NCI-H128 (cell line): ENCODE measurements around the gene PLXND1.
A peak's percentile ranks its signal among the peaks of the same experiment; 100 is the strongest.
"Not testable (repeated sequence)": the region's sequence is repeated elsewhere in the genome, so short reads cannot be mapped to it uniquely, and the experiment has no call there.

Source experiments
- DNase-seq: peaks from one replicate; lab custom pipeline; 2025; ENCODE audit not compliant: unreplicated experiment; lab: John Stamatoyannopoulos, UW

PLXND1 gene, protein sequence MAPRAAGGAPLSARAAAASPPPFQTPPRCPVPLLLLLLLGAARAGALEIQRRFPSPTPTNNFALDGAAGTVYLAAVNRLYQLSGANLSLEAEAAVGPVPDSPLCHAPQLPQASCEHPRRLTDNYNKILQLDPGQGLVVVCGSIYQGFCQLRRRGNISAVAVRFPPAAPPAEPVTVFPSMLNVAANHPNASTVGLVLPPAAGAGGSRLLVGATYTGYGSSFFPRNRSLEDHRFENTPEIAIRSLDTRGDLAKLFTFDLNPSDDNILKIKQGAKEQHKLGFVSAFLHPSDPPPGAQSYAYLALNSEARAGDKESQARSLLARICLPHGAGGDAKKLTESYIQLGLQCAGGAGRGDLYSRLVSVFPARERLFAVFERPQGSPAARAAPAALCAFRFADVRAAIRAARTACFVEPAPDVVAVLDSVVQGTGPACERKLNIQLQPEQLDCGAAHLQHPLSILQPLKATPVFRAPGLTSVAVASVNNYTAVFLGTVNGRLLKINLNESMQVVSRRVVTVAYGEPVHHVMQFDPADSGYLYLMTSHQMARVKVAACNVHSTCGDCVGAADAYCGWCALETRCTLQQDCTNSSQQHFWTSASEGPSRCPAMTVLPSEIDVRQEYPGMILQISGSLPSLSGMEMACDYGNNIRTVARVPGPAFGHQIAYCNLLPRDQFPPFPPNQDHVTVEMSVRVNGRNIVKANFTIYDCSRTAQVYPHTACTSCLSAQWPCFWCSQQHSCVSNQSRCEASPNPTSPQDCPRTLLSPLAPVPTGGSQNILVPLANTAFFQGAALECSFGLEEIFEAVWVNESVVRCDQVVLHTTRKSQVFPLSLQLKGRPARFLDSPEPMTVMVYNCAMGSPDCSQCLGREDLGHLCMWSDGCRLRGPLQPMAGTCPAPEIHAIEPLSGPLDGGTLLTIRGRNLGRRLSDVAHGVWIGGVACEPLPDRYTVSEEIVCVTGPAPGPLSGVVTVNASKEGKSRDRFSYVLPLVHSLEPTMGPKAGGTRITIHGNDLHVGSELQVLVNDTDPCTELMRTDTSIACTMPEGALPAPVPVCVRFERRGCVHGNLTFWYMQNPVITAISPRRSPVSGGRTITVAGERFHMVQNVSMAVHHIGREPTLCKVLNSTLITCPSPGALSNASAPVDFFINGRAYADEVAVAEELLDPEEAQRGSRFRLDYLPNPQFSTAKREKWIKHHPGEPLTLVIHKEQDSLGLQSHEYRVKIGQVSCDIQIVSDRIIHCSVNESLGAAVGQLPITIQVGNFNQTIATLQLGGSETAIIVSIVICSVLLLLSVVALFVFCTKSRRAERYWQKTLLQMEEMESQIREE (N-terminal part only)

DNA sequence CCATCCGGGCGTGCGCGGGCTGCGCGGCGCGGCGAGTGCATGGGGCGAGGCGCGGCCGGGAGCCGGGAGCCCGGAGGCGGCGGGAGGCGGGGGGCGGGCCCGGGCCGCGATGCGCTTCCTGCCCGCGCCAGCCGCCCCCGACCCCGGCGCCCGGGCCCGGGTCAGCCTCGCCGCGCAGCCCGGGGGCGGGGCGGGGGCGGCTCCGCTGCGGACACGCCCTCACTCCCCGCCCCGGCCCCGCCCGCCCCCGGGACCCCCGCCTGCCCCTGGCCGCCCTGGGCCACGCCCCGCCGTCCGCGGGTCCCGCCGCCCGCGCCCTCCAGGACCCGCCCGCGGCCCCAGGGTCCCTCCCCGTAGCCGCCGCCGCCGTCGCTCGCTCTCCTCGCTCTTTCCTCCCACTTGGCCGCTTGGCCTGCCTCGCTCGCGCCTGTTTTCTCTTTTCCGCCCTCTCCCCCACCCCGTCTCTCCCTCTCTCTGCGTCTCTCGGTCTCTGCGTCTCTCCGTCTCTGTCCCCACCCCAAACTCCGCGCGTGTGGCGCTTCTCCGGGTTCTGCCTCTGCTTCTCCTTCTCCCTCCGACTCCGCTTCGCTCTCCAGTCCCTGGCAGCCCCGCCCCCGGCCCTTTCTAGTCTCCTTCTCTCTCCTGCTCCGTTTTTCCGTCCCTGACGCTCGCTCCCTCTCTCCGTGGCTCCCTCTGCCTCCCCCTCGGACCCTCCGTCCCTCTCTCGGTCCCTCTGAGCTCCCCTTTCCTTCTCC, at the start of gene PLXND1:
TSS of gene PLXND1 (minus strand) at position 41 of the 755 bp plus-strand sequence. CDS start at position 4, 37 bp downstream.
- DNase-seq = no peak

DNA sequence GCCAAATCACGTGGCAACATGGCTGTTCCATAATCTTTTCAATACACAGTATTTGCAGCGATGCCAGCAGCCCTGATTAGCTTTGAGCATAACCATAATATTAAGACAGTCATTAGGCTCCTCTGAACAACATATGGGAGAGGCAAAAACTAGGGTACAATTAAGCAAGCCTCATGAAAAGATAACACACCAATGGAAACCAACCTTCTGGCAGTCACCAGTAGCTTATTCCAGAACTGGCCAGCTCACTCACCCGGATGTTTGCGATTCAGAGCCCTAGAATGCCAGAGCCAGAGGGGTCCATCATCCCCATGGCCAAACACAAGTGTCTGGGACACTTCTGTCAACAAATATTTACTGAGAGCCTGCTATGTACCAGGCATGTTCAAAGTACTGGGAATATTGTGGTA, 48.8 kb upstream of the PLXND1 start:
- DNase-seq = no peak

DNA sequence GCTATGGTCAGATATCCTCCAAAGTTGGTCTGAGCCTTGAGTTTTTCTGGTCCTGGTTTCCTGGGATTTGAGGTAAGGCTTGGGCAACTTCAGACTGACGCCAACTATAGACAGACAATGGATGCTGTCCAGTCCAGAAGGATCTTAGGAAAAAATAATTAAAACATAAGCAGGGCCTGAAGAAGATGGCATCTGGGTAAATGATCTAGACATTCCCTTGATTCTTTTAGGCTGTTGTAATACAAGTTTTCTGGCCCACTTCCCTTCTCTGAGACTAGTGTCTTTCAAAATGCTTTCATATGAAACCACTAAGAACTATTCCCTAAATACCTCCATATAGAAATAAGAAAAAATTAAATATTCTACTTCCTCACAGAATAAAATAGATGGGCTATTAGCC, 47.7 kb upstream of the PLXND1 start:
- DNase-seq = no peak

- DNase-seq = no peak
These were observed 46.5 kb upstream of the PLXND1 start for GRCh38 chr3:129653019-129653418.

DNA sequence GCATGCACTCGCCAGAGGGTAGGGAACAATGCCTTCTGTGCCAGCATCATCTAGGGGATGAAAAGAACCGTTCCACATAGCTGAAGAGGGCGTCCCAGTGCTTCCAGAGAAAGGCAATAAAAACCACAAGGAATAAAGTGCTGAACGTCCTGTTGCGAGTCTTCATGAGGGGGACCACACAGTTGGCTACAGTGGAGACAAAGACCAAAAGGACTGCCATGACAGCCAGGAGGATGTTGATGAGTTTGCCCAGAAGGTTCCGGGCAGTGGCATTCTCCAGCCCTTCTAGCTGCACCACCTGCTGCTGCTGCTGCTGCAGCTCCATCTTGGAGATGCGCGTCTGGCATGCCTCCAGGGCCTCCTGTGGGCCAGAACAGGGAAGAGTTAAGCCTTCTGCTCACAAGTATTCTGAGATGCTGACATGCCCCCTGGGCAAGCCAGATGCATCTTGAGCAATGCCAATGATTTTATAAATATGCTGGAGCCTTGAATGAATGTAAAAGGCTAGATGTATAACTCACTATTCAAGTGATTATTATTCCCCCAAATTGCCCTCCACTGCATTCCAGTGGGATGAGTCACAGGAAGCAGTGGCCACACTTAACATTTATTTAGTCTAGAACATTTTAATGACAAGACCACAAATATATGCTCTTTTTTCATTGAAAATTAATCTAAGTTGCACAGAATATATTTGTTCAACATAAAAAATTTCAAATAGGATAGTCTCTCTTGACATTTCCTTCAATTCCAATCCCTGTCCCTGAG, 45.1 kb upstream of the PLXND1 start:
- DNase-seq = no peak

GRCh38 chr3:129650256-129650872, 43.9 kb upstream of the PLXND1 start:
- peak; percentile 11 for DNase-seq

- no peak for DNase-seq
These were observed 41.9 kb upstream of the PLXND1 start for GRCh38 chr3:129648391-129648790.

DNA sequence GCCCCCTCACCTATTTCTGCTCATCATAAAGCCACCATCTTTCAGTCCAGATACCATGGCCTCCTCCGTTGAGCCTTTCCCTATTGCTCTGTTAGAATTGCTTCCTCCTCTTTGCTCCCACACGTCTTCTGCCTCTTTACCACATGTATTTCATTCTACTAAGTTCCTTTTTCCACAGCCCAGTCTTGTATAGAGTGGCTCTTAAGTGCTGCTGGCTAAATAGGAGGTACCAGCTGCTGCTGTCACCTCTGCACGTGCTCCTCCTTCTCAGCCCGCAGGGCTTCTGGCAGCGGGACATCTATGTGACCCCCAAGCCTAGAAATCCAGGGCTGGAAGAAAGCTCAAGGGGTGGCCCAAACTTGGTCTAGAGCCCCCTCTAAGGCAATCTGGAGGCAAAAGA, 38.8 kb upstream of the PLXND1 start:
- DNase-seq = no peak

- DNase-seq = no peak
These were observed 38.4 kb upstream of the PLXND1 start for GRCh38 chr3:129644836-129645235.

- DNase-seq = not testable (repeated sequence)
These were observed 35.2 kb upstream of the PLXND1 start for GRCh38 chr3:129641567-129642260.

DNA sequence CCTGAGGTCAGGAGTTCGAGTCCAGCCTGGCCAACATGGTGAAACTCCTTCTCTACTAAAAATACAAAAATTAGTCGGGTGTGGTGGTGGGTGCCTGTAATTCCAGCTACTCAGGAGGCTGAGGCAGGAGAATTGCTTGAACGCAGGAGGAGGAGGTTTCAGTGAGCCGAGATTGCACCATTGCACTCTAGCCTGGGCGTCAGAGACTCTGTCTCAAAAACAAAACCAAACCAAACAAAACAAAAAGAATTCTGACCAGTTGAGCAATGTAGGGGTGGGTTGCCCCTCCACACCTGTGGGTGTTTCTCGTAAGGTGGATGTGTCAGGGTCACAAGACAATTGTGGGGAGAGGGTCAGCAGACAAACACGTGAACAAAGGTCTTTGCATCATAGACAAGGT, 34.5 kb upstream of the PLXND1 start:
- not testable (repeated sequence) for DNase-seq

- no peak for DNase-seq
These were observed 32.0 kb upstream of the PLXND1 start for GRCh38 chr3:129638481-129638880.

DNA sequence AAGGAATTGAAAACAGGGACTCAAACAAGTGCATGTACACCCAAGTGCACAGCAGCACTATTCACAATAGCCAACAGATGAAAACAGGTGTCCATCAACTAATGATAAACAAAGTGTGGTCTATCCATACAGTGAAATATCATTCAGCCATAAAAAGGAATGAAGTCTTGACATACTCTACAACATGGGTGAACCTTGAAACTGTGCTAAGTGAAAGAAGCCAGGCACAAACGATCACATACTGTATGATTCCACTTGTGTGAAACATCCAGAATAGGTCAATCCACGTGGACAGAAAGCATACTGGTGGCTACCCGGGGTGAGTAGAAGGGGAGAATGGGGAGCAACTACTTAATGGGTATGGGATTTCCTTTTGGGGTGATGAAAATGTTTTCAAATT, 29.6 kb upstream of the PLXND1 start:
- DNase-seq = no peak

- no peak for DNase-seq
These were observed 29.2 kb upstream of the PLXND1 start for GRCh38 chr3:129635656-129636055.

- no peak for DNase-seq
These were observed 27.4 kb upstream of the PLXND1 start for GRCh38 chr3:129633751-129634481.

DNA sequence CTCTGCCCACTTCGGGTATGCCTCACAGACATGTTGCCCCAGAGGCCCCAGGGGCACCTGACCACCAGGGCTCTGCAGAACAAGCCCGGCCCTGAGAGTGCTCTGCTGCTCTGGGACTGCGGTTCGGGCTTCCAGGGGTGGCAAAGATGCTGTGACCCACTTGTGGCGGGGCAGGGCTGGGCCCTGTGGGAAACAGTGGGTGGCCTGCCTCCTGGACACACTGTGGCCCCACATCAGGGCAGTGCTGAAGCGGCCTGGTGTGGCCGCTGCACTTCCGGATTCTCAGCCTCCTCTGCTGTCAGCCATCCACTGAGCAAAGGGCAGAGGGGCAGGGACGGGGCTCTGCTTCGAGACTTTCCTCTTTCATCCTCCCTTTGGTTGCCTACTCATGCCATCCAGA, 26.5 kb upstream of the PLXND1 start:
- no peak for DNase-seq

- no peak for DNase-seq
These were observed 26.1 kb upstream of the PLXND1 start for GRCh38 chr3:129632556-129632955.

GRCh38 chr3:129632056-129632455, 25.6 kb upstream of the PLXND1 start:
- DNase-seq = no peak
